Measurements from ENCODE around the gene DCLK1. TPM values are rescaled to one million over a fixed set of nuclear protein-coding genes. Genes with fewer than 3 reads are reported as not detected.

DCLK1 gene
- total and polyA plus RNA-seq, 4 donors, result 2.6 to 47.4 (median 13.9) TPM

- WGBS, 2 donors, result 75% methylated on average over 10 of the region's 10 CpGs
- DNase-seq (no peak), ATAC-seq (ENCODE audit: low FRiP score) (no peak)
- intact Hi-C loops (cut with DNase I), result no loop called here
- H3K4me1 ChIP-seq (ENCODE audit: control insufficient read depth in 1 of 2, insufficient read depth in 2 of 2, low read length in 2 of 2), result no peaks in the 10 kb centered on the region
- no peak overlapping the region for H3K27ac ChIP-seq (ENCODE audit: low read depth in 1 of 2, low read length in 2 of 2)
- H3K4me3 ChIP-seq (ENCODE audit: low read length in 2 of 2), result no peak overlapping the region
- H3K27me3 ChIP-seq (ENCODE audit: control insufficient read depth in 1 of 2, insufficient read depth in 2 of 2, low read length in 1 of 2), result no peaks in the 10 kb centered on the region
- no peaks in the 10 kb centered on the region for H3K9me3 ChIP-seq (ENCODE audit: control insufficient read depth, low read length)
- H3K36me3 ChIP-seq (ENCODE audit: control insufficient read depth in 1 of 2, insufficient read depth in 2 of 2, low read length in 1 of 2), result no peaks in the 10 kb centered on the region
Observed at GRCh38 chr13:35826626-35827254, 304.4 kb downstream of the DCLK1 start.

- no peak for DNase-seq
- no peaks in the 10 kb centered on the region for H3K4me1 ChIP-seq (ENCODE audit: control insufficient read depth in 1 of 2, insufficient read depth in 2 of 2, low read length in 2 of 2)
- H3K4me3 ChIP-seq (ENCODE audit: low read length in 2 of 2), result no peak overlapping the region
- WGBS, 2 donors, result 92 to 93% methylated on average over 8 of the region's 8 CpGs
- no peak for ATAC-seq (ENCODE audit: low FRiP score)
- intact Hi-C loops (cut with DNase I), result no loop called here
- no peaks in the 10 kb centered on the region for H3K36me3 ChIP-seq (ENCODE audit: control insufficient read depth in 1 of 2, insufficient read depth in 2 of 2, low read length in 1 of 2)
- H3K27ac ChIP-seq (ENCODE audit: low read depth in 1 of 2, low read length in 2 of 2), result no peak overlapping the region
- H3K27me3 ChIP-seq (ENCODE audit: control insufficient read depth in 1 of 2, insufficient read depth in 2 of 2, low read length in 1 of 2), result no peaks in the 10 kb centered on the region
- H3K9me3 ChIP-seq (ENCODE audit: control insufficient read depth, low read length), result no peaks in the 10 kb centered on the region
Observed at GRCh38 chr13:35824825-35825224, 306.4 kb downstream of the DCLK1 start.

- ATAC-seq (ENCODE audit: low FRiP score) (no peak), DNase-seq (no peak)
- no peak overlapping the region for H3K4me3 ChIP-seq (ENCODE audit: low read length in 2 of 2)
- 93 to 94% methylated on average over 12 of the region's 12 CpGs for WGBS, 2 donors
- no peaks in the 10 kb centered on the region for H3K4me1 ChIP-seq (ENCODE audit: control insufficient read depth in 1 of 2, insufficient read depth in 2 of 2, low read length in 2 of 2)
- no peaks in the 10 kb centered on the region for H3K9me3 ChIP-seq (ENCODE audit: control insufficient read depth, low read length)
- no peaks in the 10 kb centered on the region for H3K36me3 ChIP-seq (ENCODE audit: control insufficient read depth in 1 of 2, insufficient read depth in 2 of 2, low read length in 1 of 2)
- no peak overlapping the region for H3K27ac ChIP-seq (ENCODE audit: low read depth in 1 of 2, low read length in 2 of 2)
- H3K27me3 ChIP-seq (ENCODE audit: control insufficient read depth in 1 of 2, insufficient read depth in 2 of 2, low read length in 1 of 2), result no peaks in the 10 kb centered on the region
- intact Hi-C loops (cut with DNase I), result no loop called here
Observed at GRCh38 chr13:35824395-35824794, 306.8 kb downstream of the DCLK1 start.

- DNase-seq (no peak), ATAC-seq (ENCODE audit: low FRiP score) (no peak)
- H3K27me3 ChIP-seq (ENCODE audit: control insufficient read depth in 1 of 2, insufficient read depth in 2 of 2, low read length in 1 of 2), result no peaks in the 10 kb centered on the region
- no peaks in the 10 kb centered on the region for H3K36me3 ChIP-seq (ENCODE audit: control insufficient read depth in 1 of 2, insufficient read depth in 2 of 2, low read length in 1 of 2)
- H3K4me1 ChIP-seq (ENCODE audit: control insufficient read depth in 1 of 2, insufficient read depth in 2 of 2, low read length in 2 of 2), result no peaks in the 10 kb centered on the region
- H3K9me3 ChIP-seq (ENCODE audit: control insufficient read depth, low read length), result no peaks in the 10 kb centered on the region
- intact Hi-C loops (cut with DNase I), result no loop called here
- WGBS, 2 donors, result 91% methylated on average over 7 of the region's 7 CpGs
- H3K27ac ChIP-seq (ENCODE audit: low read depth in 1 of 2, low read length in 2 of 2), result no peak overlapping the region
- H3K4me3 ChIP-seq (ENCODE audit: low read length in 2 of 2), result no peak overlapping the region
Observed at GRCh38 chr13:35822666-35823065, 308.5 kb downstream of the DCLK1 start.

GRCh38 chr13:35818633-35819067 is 312.5 kb downstream of the DCLK1 start:
- DNase-seq, result no peak
- no peaks in the 10 kb centered on the region for H3K27me3 ChIP-seq (ENCODE audit: control insufficient read depth in 1 of 2, insufficient read depth in 2 of 2, low read length in 1 of 2)
- intact Hi-C loops (cut with DNase I), result no loop called here
- no peaks in the 10 kb centered on the region for H3K4me1 ChIP-seq (ENCODE audit: control insufficient read depth in 1 of 2, insufficient read depth in 2 of 2, low read length in 2 of 2)
- H3K27ac ChIP-seq (ENCODE audit: low read depth in 1 of 2, low read length in 2 of 2), result no peak overlapping the region
- no peak overlapping the region for H3K4me3 ChIP-seq (ENCODE audit: low read length in 2 of 2)
- peak; percentile 82 for ATAC-seq (ENCODE audit: low FRiP score)
- H3K36me3 ChIP-seq (ENCODE audit: control insufficient read depth in 1 of 2, insufficient read depth in 2 of 2, low read length in 1 of 2), result no peaks in the 10 kb centered on the region
- WGBS, 2 donors, result 80 to 85% methylated on average over 3 of the region's 3 CpGs
- no peaks in the 10 kb centered on the region for H3K9me3 ChIP-seq (ENCODE audit: control insufficient read depth, low read length)

GRCh38 chr13:35817642-35818607 is 313.3 kb downstream of the DCLK1 start:
- no peaks in the 10 kb centered on the region for H3K9me3 ChIP-seq (ENCODE audit: control insufficient read depth, low read length)
- no peak overlapping the region for H3K27ac ChIP-seq (ENCODE audit: low read depth in 1 of 2, low read length in 2 of 2)
- no peak overlapping the region for H3K4me3 ChIP-seq (ENCODE audit: low read length in 2 of 2)
- no peaks in the 10 kb centered on the region for H3K27me3 ChIP-seq (ENCODE audit: control insufficient read depth in 1 of 2, insufficient read depth in 2 of 2, low read length in 1 of 2)
- 59 to 62% methylated on average over 5 of the region's 5 CpGs for WGBS, 2 donors
- intact Hi-C loops (cut with DNase I), result no loop called here
- ATAC-seq (ENCODE audit: low FRiP score) (peak; percentile 77), DNase-seq (no peak)
- H3K4me1 ChIP-seq (ENCODE audit: control insufficient read depth in 1 of 2, insufficient read depth in 2 of 2, low read length in 2 of 2), result no peaks in the 10 kb centered on the region
- no peaks in the 10 kb centered on the region for H3K36me3 ChIP-seq (ENCODE audit: control insufficient read depth in 1 of 2, insufficient read depth in 2 of 2, low read length in 1 of 2)

- intact Hi-C loops (cut with DNase I), result no loop called here
- WGBS, 2 donors, result 92 to 96% methylated on average over 1 of the region's 1 CpG
- DNase-seq (no peak), ATAC-seq (ENCODE audit: low FRiP score) (no peak)
- Histone ChIP-seq H3K4me3 (ENCODE audit: low read length in 2 of 2) (no peak overlapping the region), H3K4me1 (ENCODE audit: control insufficient read depth in 1 of 2, insufficient read depth in 2 of 2, low read length in 2 of 2) (no peaks in the 10 kb centered on the region), H3K27ac (ENCODE audit: low read depth in 1 of 2, low read length in 2 of 2) (no peak overlapping the region), H3K9me3 (ENCODE audit: control insufficient read depth, low read length) (no peaks in the 10 kb centered on the region), H3K27me3 (ENCODE audit: control insufficient read depth in 1 of 2, insufficient read depth in 2 of 2, low read length in 1 of 2) (no peaks in the 10 kb centered on the region), H3K36me3 (ENCODE audit: control insufficient read depth in 1 of 2, insufficient read depth in 2 of 2, low read length in 1 of 2) (no peaks in the 10 kb centered on the region)
Observed at GRCh38 chr13:35814605-35815011, 316.6 kb downstream of the DCLK1 start.

GRCh38 chr13:35812736-35813135 is 318.4 kb downstream of the DCLK1 start:
- intact Hi-C loops (cut with DNase I), result no loop called here
- no peak for ATAC-seq (ENCODE audit: low FRiP score)
- no peaks in the 10 kb centered on the region for H3K36me3 ChIP-seq (ENCODE audit: control insufficient read depth in 1 of 2, insufficient read depth in 2 of 2, low read length in 1 of 2)
- no peaks in the 10 kb centered on the region for H3K27me3 ChIP-seq (ENCODE audit: control insufficient read depth in 1 of 2, insufficient read depth in 2 of 2, low read length in 1 of 2)
- no peak overlapping the region for H3K27ac ChIP-seq (ENCODE audit: low read depth in 1 of 2, low read length in 2 of 2)
- H3K4me1 ChIP-seq (ENCODE audit: control insufficient read depth in 1 of 2, insufficient read depth in 2 of 2, low read length in 2 of 2), result no peaks in the 10 kb centered on the region
- no peaks in the 10 kb centered on the region for H3K9me3 ChIP-seq (ENCODE audit: control insufficient read depth, low read length)
- DNase-seq, result no peak
- no peak overlapping the region for H3K4me3 ChIP-seq (ENCODE audit: low read length in 2 of 2)
- 77 to 82% methylated on average over 6 of the region's 6 CpGs for WGBS, 2 donors

GRCh38 chr13:35810321-35810720 is 320.9 kb downstream of the DCLK1 start:
- Histone ChIP-seq H3K4me1 (ENCODE audit: control insufficient read depth in 1 of 2, insufficient read depth in 2 of 2, low read length in 2 of 2) (no peaks in the 10 kb centered on the region), H3K27me3 (ENCODE audit: control insufficient read depth in 1 of 2, insufficient read depth in 2 of 2, low read length in 1 of 2) (no peaks in the 10 kb centered on the region), H3K9me3 (ENCODE audit: control insufficient read depth, low read length) (no peaks in the 10 kb centered on the region), H3K27ac (ENCODE audit: low read depth in 1 of 2, low read length in 2 of 2) (no peak overlapping the region), H3K4me3 (ENCODE audit: low read length in 2 of 2) (no peak overlapping the region), H3K36me3 (ENCODE audit: control insufficient read depth in 1 of 2, insufficient read depth in 2 of 2, low read length in 1 of 2) (no peaks in the 10 kb centered on the region)
- ATAC-seq (ENCODE audit: low FRiP score) (no peak), DNase-seq (no peak)
- 93 to 96% methylated on average over 4 of the region's 4 CpGs for WGBS, 2 donors
- intact Hi-C loops (cut with DNase I), result no loop called here

Data from aorta (tissue), 5 donors.